ENCODE results near the gene CREBBP. TPM values are rescaled to one million over a fixed set of nuclear protein-coding genes. Genes with fewer than 3 reads are reported as not detected.

CREBBP gene
- total and polyA plus RNA-seq, 9 donors: 35.6 to 94.5 (median 78.3) TPM

GRCh38 chr16:3825103-3825502 lies 55.4 kb downstream of the CREBBP start:
- H3K4me3 ChIP-seq: no peak overlapping the region
- no peak for DNase-seq
- no peak overlapping the region for H3K27ac ChIP-seq
- no peaks in the 10 kb centered on the region for H3K36me3 ChIP-seq
- intact Hi-C loops (cut with DNase I): no loop called here
- TF ChIP-seq POLR2A (IDR thresholded peaks at IDR 0.05) (no peak), EP300 (IDR thresholded peaks at IDR 0.05) (no peak), CTCF (IDR thresholded peaks at IDR 0.05) (no peak)
- peaks cover 34% of the 10 kb centered on the region for H3K4me1 ChIP-seq (ENCODE audit: insufficient read depth)
- 79 to 90% (median 88%) methylated on average over 1 of the region's 1 CpG for WGBS, 3 donors
- no peaks in the 10 kb centered on the region for H3K9me3 ChIP-seq
- H3K27me3 ChIP-seq: no peaks in the 10 kb centered on the region

GRCh38 chr16:3824121-3824795 lies 56.3 kb downstream of the CREBBP start:
- DNase-seq: no peak
- Histone ChIP-seq H3K9me3 (no peaks in the 10 kb centered on the region), H3K4me1 (ENCODE audit: insufficient read depth) (peaks cover 34% of the 10 kb centered on the region), H3K4me3 (no peak overlapping the region), H3K36me3 (no peaks in the 10 kb centered on the region), H3K27ac (no peak overlapping the region), H3K27me3 (no peaks in the 10 kb centered on the region)
- intact Hi-C loops (cut with DNase I): no loop called here
- 89 to 93% (median 90%) methylated on average over 17 of the region's 17 CpGs for WGBS, 3 donors
- TF ChIP-seq CTCF (IDR thresholded peaks at IDR 0.05): no peak
- TF ChIP-seq EP300 (IDR thresholded peaks at IDR 0.05): no peak
- TF ChIP-seq POLR2A (IDR thresholded peaks at IDR 0.05): no peak

GRCh38 chr16:3823427-3823826 lies 57.1 kb downstream of the CREBBP start:
- no peaks in the 10 kb centered on the region for H3K36me3 ChIP-seq
- intact Hi-C loops (cut with DNase I): no loop called here
- H3K27me3 ChIP-seq: no peaks in the 10 kb centered on the region
- no peak overlapping the region for H3K27ac ChIP-seq
- peaks cover 38% of the 10 kb centered on the region for H3K4me1 ChIP-seq (ENCODE audit: insufficient read depth)
- no peak for DNase-seq
- H3K9me3 ChIP-seq: no peaks in the 10 kb centered on the region
- WGBS, 3 donors: 63 to 65% (median 63%) methylated on average over 5 of the region's 5 CpGs
- H3K4me3 ChIP-seq: no peak overlapping the region
- TF ChIP-seq POLR2A (IDR thresholded peaks at IDR 0.05) (no peak), EP300 (IDR thresholded peaks at IDR 0.05) (no peak), CTCF (IDR thresholded peaks at IDR 0.05) (no peak)

- TF ChIP-seq CTCF (IDR thresholded peaks at IDR 0.05) (no peak), EP300 (IDR thresholded peaks at IDR 0.05) (no peak), POLR2A (IDR thresholded peaks at IDR 0.05) (no peak)
- H3K4me1 ChIP-seq (ENCODE audit: insufficient read depth): peaks cover 42% of the 10 kb centered on the region
- intact Hi-C loops (cut with DNase I): no loop called here
These were observed 58.0 kb downstream of the CREBBP start for GRCh38 chr16:3822366-3823045.

More at GRCh38 chr16:3822366-3823045, 58.0 kb downstream of the CREBBP start:
- no peak overlapping the region for H3K4me3 ChIP-seq
- no peaks in the 10 kb centered on the region for H3K36me3 ChIP-seq
- H3K27me3 ChIP-seq: no peaks in the 10 kb centered on the region
- no peak overlapping the region for H3K27ac ChIP-seq
- no peaks in the 10 kb centered on the region for H3K9me3 ChIP-seq
- no peak for DNase-seq
- WGBS, 3 donors: 39 to 48% (median 48%) methylated on average over 11 of the region's 11 CpGs
